Ishikawa (cell line): ENCODE data around the gene GNG8.

ENCODE experiments used
- CEBPB ChIP-seq: IDR thresholded peaks from 2 replicates; pipeline ENCODE4 v1.6.1; 2012
- CREB1 ChIP-seq: IDR thresholded peaks from 2 replicates; pipeline ENCODE4 v1.6.1; 2012; ENCODE audit warnings: low read depth
- EP300 ChIP-seq: IDR thresholded peaks from 2 replicates; pipeline ENCODE4 v1.6.1; 2012; ENCODE audit warnings: borderline replicate concordance
- RAD21 ChIP-seq: IDR thresholded peaks from 2 replicates; pipeline ENCODE4 v1.6.1; 2012; ENCODE audit warnings: low read depth
- TF ChIP-seq, protein P1 (sequence below): IDR thresholded peaks from 2 replicates; pipeline ENCODE4 v1.6.1; 2012; ENCODE audit warnings: low read depth, mild to moderate bottlenecking

DNA sequence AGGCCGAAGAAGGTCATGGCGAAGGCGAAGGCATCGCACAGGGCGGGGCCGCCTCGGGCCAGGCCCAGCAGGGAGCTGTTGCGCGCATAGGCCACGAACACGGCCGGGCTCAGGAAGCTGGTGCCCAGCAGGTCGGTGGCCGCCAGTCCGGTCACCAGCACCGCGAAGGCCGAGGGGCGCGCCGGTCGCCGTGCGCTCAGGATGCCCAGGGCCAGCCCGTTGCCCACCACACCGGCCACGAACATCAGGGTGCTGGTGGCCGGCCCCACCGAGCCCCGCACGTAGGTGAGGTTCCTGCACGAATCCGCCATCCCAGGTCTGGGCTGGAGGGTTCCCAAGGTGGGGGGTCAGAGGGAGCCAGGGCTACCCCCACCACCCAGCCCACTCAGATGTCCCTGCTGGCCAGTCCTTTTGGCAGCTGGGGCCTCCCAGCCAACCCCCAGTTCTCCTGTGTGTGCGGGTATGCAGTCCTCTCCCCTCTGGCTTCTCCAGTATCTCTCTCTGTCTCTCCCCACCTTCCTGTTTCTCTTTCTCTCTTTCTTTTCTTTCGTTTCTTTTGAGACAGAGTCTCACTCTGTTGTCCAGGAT, 12.0 kb downstream of the GNG8 start:
- TF ChIP-seq, protein P1, sequence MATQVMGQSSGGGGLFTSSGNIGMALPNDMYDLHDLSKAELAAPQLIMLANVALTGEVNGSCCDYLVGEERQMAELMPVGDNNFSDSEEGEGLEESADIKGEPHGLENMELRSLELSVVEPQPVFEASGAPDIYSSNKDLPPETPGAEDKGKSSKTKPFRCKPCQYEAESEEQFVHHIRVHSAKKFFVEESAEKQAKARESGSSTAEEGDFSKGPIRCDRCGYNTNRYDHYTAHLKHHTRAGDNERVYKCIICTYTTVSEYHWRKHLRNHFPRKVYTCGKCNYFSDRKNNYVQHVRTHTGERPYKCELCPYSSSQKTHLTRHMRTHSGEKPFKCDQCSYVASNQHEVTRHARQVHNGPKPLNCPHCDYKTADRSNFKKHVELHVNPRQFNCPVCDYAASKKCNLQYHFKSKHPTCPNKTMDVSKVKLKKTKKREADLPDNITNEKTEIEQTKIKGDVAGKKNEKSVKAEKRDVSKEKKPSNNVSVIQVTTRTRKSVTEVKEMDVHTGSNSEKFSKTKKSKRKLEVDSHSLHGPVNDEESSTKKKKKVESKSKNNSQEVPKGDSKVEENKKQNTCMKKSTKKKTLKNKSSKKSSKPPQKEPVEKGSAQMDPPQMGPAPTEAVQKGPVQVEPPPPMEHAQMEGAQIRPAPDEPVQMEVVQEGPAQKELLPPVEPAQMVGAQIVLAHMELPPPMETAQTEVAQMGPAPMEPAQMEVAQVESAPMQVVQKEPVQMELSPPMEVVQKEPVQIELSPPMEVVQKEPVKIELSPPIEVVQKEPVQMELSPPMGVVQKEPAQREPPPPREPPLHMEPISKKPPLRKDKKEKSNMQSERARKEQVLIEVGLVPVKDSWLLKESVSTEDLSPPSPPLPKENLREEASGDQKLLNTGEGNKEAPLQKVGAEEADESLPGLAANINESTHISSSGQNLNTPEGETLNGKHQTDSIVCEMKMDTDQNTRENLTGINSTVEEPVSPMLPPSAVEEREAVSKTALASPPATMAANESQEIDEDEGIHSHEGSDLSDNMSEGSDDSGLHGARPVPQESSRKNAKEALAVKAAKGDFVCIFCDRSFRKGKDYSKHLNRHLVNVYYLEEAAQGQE: no peak
- TF ChIP-seq CREB1 (no peak), EP300 (no peak), CEBPB (no peak), RAD21 (no peak)
